ENCODE measurements around the gene MAGEE1.

The MAGEE1 gene

DNA sequence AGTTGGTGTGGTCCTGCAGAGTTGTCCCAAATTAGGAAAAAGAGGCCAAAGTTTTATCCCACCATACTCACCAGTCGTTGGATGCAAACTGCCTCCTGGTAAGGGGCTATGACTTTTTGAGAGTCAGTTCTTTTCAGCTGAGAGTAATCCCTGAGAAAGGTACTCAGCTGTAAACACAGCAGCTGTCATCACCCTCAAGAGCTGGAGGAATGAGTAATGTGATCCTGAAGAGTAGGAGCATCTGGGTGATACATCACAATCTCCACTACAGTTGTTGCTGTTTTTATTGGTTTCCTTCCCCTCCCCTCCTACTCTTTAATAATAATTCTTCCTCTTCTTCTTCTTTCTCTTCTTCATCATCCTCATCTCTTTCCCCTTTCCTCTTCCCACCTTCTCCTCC lies 5.7 kb downstream of the MAGEE1 start:
- Histone ChIP-seq H3K27me3 (replicated peaks) (no peaks in the 10 kb centered on the region), H3K27ac (no peak overlapping the region), H3K4me3 (ENCODE audit: low read depth, low read length) (no peak overlapping the region), H3K36me3 (replicated peaks) (no peaks in the 10 kb centered on the region)
- no peak for DNase-seq
- TF ChIP-seq, protein P1, sequence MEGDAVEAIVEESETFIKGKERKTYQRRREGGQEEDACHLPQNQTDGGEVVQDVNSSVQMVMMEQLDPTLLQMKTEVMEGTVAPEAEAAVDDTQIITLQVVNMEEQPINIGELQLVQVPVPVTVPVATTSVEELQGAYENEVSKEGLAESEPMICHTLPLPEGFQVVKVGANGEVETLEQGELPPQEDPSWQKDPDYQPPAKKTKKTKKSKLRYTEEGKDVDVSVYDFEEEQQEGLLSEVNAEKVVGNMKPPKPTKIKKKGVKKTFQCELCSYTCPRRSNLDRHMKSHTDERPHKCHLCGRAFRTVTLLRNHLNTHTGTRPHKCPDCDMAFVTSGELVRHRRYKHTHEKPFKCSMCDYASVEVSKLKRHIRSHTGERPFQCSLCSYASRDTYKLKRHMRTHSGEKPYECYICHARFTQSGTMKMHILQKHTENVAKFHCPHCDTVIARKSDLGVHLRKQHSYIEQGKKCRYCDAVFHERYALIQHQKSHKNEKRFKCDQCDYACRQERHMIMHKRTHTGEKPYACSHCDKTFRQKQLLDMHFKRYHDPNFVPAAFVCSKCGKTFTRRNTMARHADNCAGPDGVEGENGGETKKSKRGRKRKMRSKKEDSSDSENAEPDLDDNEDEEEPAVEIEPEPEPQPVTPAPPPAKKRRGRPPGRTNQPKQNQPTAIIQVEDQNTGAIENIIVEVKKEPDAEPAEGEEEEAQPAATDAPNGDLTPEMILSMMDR (IDR thresholded peaks at IDR 0.05; ENCODE audit: low read depth, low read length, missing control alignments), result no peak
- in situ Hi-C loops (cut with HindIII; ENCODE audit: low pct_ligation_motif_present, low sequenced_read_pairs), result no loop called here

DNA sequence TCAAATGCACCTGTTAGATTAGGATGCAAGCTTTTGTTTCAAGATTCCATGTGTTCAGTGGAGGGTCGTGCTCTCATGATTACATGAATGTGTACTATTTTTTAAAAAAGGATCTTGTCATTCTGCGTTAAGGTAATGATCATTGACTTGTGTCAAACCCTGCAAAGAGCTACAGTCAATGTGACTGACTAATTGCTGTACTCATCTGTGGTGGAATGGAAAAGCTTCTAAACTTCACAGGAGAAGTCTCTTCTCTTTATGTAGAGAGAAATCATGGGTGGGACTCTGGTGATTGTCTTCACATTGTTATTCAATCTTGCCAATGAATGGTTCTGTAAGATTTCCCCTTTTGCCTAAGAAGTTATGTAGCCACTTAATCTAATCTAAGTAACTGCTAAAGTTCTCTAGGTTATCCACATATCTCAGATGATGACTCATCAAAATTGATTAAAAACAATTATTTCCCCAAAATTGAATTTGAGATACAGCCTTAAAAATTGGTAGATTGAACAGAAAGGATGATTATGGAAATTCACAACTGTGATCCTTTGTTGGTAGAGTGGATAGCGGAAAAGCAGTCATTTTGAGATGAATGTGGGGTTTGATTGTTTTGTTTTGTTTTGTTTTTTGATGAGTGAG lies 6.7 kb downstream of the MAGEE1 start:
- DNase-seq, result no peak
- H3K27me3 ChIP-seq (replicated peaks), result no peaks in the 10 kb centered on the region
- TF ChIP-seq, protein P1 (IDR thresholded peaks at IDR 0.05; ENCODE audit: low read depth, low read length, missing control alignments), result no peak
- in situ Hi-C loops (cut with HindIII; ENCODE audit: low pct_ligation_motif_present, low sequenced_read_pairs), result no loop called here
- no peak overlapping the region for H3K4me3 ChIP-seq (ENCODE audit: low read depth, low read length)
- no peak overlapping the region for H3K27ac ChIP-seq
- no peaks in the 10 kb centered on the region for H3K36me3 ChIP-seq (replicated peaks)

DNA sequence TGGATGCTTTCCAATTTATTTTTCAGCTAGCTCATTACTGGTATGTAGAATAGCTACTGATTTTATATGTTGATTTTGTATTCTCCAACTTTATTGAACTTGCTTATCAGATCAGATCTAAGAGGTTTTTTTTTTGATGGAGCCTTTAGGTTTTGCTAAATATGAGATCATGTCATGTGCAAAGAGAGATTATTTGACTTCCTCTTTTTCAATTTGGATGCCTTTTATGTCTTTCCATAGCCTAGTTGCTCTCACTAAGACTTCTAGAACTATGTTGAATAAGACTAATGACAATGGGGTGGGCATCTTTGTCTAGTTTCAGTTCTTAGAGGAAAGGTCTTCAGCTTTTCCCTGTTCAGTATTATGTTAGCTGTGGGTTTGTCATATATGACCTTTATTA lies 11.7 kb downstream of the MAGEE1 start:
- H3K27ac ChIP-seq, result no peak overlapping the region
- no peak overlapping the region for H3K4me3 ChIP-seq (ENCODE audit: low read depth, low read length)
- no peak for DNase-seq
- H3K27me3 ChIP-seq (replicated peaks), result no peaks in the 10 kb centered on the region
- TF ChIP-seq, protein P1 (IDR thresholded peaks at IDR 0.05; ENCODE audit: low read depth, low read length, missing control alignments), result no peak
- no peaks in the 10 kb centered on the region for H3K36me3 ChIP-seq (replicated peaks)
- in situ Hi-C loops (cut with HindIII; ENCODE audit: low pct_ligation_motif_present, low sequenced_read_pairs), result no loop called here

DNA sequence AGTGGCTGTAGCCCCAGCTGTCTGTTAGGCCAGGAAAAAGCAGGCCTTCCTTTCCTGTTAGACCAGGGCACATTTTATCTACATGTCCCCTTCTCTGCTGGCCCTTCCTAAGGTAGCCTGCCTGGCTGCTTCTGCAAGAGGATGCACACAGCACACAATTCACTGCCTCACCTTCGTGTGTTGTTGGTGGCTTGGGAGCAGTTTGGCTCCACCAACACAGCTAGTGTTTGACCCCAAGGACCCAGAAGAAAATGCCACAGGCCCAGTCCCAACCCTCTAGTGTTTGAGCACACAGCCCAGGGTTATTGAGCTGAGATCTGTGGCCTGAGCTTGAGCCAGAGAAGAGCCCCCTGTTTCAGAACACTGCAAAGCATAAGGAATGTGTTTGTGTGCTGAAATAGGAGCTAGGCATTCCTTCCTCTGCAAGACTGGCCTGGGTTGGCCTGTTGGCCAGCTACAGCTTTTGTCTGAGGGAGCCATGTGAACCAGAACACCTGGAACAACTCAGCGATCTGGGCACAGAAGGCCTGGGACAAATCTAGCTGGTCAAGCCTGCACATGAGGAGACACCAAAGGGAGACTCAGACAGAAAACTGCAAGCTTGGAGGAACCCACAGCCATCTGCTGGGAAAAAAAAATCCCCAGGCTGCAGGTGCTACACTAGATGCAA lies 26.4 kb downstream of the MAGEE1 start:
- H3K27ac ChIP-seq, result no peak overlapping the region
- DNase-seq, result no peak
- H3K27me3 ChIP-seq (replicated peaks), result no peaks in the 10 kb centered on the region
- no peaks in the 10 kb centered on the region for H3K36me3 ChIP-seq (replicated peaks)
- TF ChIP-seq, protein P1 (IDR thresholded peaks at IDR 0.05; ENCODE audit: low read depth, low read length, missing control alignments), result no peak
- no peak overlapping the region for H3K4me3 ChIP-seq (ENCODE audit: low read depth, low read length)
- in situ Hi-C loops (cut with HindIII; ENCODE audit: low pct_ligation_motif_present, low sequenced_read_pairs), result no loop called here

DNA sequence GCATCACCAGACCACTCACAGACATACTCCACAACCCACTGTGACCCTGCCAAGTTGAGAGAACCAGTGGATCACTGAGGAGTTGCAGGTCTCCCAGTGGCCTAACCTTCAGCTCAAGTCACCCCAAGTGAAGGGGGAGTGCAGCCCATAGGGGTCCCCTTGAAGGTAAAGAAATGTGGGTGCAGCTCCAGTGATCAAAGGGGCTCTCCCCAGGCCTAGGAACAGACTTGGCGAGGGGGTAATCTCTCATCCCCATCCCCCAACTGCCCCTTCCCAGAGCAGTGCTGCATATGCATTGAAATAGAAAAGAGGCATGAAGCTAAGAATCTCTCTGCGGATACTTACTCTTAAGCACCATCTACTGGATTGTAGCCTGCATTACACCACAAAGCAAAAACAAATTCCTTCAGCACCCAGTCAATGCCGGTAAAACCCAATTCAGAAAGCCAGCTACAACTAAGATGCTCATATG lies 27.0 kb downstream of the MAGEE1 start:
- no peaks in the 10 kb centered on the region for H3K27me3 ChIP-seq (replicated peaks)
- no peak overlapping the region for H3K27ac ChIP-seq
- H3K4me3 ChIP-seq (ENCODE audit: low read depth, low read length), result no peak overlapping the region
- TF ChIP-seq, protein P1 (IDR thresholded peaks at IDR 0.05; ENCODE audit: low read depth, low read length, missing control alignments), result peak; percentile 49
- in situ Hi-C loops (cut with HindIII; ENCODE audit: low pct_ligation_motif_present, low sequenced_read_pairs), result no loop called here
- no peaks in the 10 kb centered on the region for H3K36me3 ChIP-seq (replicated peaks)
- DNase-seq, result peak; percentile 9

Data from brain microvascular endothelial cell (primary cell).